Measurements from ENCODE around the gene ZNF14.

GRCh38 chr19:19745496-19746285 is 12.8 kb upstream of the ZNF14 start:
- TF ChIP-seq POLR2A (IDR thresholded peaks at IDR 0.05): no peak
- TF ChIP-seq, protein P1, sequence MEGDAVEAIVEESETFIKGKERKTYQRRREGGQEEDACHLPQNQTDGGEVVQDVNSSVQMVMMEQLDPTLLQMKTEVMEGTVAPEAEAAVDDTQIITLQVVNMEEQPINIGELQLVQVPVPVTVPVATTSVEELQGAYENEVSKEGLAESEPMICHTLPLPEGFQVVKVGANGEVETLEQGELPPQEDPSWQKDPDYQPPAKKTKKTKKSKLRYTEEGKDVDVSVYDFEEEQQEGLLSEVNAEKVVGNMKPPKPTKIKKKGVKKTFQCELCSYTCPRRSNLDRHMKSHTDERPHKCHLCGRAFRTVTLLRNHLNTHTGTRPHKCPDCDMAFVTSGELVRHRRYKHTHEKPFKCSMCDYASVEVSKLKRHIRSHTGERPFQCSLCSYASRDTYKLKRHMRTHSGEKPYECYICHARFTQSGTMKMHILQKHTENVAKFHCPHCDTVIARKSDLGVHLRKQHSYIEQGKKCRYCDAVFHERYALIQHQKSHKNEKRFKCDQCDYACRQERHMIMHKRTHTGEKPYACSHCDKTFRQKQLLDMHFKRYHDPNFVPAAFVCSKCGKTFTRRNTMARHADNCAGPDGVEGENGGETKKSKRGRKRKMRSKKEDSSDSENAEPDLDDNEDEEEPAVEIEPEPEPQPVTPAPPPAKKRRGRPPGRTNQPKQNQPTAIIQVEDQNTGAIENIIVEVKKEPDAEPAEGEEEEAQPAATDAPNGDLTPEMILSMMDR (IDR thresholded peaks at IDR 0.05): no peak
